Hematopoietic multipotent progenitor cell treated with erythropoietin and hydrocortisone succinate and interleukin-3 and kit ligand, for 4 days (in vitro differentiated cells): ENCODE data around the gene ZNF444.
"Not testable (repeated sequence)": the region's sequence is repeated elsewhere in the genome, so short reads cannot be mapped to it uniquely, and the experiment has no call there.

Experiments
- DNase-seq: peaks from one replicate; pipeline ENCODE4 v3.0.0-alpha.2; 2015

Gene ZNF444

GRCh38 chr19:56140583-56141416, at the start of gene ZNF444:
TSS of gene ZNF444 (plus strand) at chr19:56141287. CDS start at chr19:56146912, 5,625 bp downstream.
- DNase-seq = peak; percentile 99

GRCh38 chr19:56091751-56092546, 49.1 kb upstream of the ZNF444 start:
- no peak for DNase-seq

DNA sequence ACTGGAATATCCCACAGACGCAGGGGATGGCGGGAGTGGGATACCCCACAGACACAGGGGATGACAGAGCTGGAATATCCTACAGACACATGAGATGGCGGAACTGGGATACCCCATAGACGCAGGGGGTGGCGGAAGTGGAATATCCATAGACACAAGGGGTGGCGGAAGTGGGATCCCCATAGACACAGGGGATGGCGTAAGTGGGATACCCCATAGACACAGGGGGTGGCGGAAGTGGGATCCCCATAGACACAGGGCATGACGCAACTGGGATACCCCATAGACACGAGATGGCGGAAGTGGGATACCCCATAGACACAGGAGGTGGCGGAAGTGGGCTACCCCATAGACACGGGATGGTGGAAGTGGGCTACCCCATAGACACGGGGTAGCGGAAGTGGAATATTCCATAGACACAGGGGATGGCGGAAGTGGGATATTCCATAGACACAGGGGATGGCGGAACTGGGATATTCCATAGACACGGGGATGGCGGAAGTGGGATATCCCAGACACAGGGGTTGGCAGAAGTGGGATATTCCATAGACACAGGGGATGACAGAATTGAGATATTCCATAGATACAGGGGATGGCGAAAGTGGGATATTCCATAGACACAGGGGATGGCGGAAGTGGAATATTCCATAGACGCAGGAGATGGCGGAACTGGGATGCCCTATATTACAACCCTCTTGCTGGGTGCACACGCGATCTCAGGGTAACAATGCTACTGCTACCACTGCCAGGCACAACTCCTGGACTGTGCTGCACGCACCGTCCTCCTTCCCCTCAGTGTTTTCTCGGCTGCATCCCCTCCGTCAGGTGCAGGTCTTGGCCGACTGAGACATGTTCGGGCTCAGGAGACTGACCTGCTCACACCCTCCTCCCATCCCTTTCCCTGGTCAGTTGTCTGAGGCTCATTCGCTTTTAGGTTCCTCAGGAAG, 48.1 kb upstream of the ZNF444 start:
- DNase-seq = no peak

DNA sequence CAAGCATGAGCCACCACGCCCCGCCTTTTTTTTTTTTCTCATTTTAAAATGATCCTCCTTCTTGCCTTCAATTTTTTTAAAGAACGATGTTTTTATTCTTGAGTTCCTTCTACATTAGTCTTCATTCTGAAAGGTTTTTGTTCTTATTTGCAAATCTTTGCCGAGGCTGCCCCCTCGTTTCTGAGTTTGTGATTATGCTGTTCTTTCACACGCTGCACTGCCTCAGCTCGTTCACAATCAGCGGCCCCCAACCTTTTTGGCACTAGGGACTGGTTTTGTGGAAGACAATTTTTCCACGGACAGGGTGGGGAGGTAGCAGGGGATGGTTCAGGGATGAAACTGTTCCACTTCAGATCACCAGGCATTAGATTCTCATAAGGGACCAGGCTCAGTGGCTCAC, 46.6 kb upstream of the ZNF444 start:
- no peak for DNase-seq

- DNase-seq = no peak
Observed at GRCh38 chr19:56096665-56097064, 44.4 kb upstream of the ZNF444 start.

DNA sequence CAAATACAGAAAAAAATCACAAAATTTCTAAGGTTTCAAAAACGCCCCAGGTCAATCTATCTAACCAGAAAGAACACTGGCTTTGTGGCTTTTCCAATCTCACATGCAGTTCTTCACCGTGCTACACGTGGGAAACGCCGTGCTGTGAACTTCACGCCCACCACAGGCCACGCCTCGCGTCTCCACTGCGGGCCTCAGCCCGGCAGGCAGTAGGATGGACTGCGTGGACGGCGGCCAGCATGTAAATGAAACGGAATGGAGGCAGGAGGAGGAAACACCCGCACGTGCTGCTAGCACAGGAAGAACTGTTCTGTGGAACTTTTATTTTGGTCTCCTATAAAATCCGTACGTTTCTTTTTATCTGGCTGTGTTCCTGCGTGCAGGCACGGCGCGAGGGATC, 43.8 kb upstream of the ZNF444 start:
- DNase-seq = no peak

DNA sequence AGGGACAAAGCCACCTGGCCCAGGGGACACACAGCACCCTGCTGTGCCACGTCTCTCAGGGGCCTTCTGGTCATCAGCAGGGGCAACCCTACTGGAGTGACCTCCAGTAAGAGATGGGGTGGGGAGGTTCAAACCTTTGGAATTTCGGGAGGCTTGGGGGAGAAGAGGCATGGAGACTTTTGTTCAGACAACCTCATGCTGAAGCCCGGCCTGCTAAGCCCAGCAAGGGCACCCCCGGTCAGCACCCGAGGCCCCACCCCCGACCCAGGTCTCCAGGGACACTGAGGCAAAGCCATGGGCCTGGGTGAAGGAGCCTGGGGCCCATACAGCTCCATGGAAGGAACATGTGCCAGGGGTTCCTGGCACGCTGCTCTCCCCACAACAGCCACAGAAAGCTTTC, 43.3 kb upstream of the ZNF444 start:
- no peak for DNase-seq

GRCh38 chr19:56098237-56098636, 42.9 kb upstream of the ZNF444 start:
- DNase-seq = not testable (repeated sequence)

DNA sequence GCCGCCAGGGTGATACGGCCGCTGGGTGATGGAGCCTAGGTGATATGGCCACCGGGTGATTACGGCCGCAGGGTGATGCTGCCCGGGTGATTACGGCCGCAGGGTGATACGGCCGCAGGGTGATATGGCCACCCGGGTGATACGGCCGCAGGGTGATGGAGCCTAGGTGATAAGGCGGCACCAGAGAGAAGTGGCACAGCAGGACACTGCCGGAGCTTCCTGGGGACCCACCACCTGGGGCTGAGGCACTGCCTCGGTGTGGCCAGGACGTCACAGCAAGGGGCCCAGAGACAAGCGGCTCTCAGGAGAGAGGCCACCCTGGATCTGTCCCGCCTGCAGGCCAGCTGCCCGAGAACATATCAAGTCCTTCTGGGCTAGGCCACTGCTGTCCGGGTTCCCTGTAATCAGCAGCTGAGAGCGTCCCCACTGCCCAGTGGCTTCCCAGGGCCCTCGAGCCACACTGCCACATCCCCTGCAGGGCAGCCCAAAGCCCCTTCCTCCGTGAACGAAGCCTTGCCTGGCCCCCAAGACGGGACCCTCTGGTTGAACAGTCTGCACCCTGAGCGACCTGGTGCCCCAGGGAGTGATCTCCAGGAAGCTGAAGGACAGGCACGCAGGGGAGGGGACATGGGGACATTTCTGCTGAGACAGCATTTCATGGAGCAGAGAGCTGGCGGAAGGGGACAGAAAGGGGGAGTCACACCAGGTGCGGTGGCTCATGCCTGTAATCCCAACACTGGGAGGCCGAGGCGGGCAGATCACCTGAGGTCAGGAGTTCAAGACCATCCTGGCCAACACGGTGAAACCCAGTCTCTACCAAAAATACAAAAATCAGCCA, 42.1 kb upstream of the ZNF444 start:
- DNase-seq = no peak

- DNase-seq = no peak
Observed at GRCh38 chr19:56099638-56100539, 41.2 kb upstream of the ZNF444 start.

DNA sequence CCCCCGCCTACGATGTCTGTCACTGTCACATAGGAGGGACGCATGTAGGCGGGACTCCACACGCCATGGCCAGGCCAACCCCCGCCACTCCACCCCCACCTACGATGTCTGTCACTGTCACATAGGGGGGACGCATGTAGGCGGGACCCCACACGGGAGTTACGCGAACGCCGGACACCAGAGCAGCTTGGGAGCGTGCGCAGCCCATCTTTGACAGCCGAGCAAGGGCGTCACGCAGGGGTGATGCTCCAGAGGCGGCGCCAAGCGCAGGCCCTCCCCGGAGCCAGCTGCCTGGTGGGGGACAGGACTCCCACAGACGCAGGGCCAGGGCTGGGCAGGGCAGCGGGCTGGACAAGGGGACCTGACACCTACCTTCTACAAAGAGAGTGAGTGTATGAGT, 40.0 kb upstream of the ZNF444 start:
- no peak for DNase-seq

GRCh38 chr19:56101746-56102535, 39.1 kb upstream of the ZNF444 start:
- DNase-seq = no peak

DNA sequence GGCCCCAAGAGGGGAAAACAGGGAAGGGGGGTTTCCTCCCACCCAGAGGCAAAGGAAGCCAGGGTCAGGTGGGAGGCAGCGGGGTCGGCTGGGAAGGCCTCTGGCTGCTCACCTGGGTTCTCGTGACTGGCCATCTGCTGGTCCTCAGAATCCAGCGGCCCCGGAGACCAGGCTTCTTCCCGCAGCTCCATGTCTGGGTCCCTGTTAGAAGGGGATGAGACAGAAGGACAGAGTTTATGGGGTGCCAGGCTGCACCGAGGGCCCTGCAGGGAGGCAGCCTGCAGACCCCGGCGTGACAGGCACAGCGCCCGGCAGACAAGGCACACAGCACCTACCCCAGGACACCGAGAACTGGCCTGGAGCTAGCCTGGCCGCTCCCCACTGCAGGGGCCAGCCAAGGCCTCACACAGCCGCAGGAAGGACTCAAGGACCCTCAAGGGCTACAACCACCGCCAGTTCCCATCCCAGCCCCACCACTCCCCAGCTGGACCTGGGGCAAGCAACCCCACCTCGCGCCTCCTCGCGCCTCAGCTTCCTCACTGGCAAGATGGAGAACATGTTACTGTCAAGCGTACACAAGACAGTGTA, 38.0 kb upstream of the ZNF444 start:
- DNase-seq = no peak

- no peak for DNase-seq
Observed at GRCh38 chr19:56104423-56104822, 36.7 kb upstream of the ZNF444 start.

- peak; percentile 88 for DNase-seq
Observed at GRCh38 chr19:56105090-56105701, 35.9 kb upstream of the ZNF444 start.

DNA sequence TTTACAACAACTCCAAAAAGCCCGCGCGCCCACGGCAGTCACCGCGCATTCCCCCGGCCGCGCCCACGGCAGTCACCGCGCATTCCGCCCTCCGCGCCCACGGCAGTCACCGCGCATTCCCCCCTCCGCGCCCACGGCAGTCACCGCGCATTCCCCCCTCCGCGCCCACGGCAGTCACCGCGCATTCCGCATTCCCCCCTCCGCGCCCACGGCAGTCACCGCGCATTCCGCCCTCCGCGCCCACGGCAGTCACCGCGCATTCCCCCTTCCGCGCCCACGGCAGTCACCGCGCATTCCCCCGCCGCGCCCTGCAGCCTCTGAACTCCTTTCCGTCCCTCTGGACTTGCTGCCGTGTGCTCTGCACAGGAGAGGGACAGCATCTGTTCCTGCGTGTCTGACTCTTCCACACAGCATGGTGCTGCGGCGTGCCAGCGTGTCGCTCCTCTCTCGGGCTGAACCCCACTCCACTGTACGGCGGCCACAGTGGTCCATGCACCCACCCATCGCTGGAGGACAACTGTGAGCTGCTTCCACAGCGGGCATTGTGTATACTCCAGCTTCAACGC, 35.2 kb upstream of the ZNF444 start:
- not testable (repeated sequence) for DNase-seq

- no peak for DNase-seq
Observed at GRCh38 chr19:56106397-56106849, 34.7 kb upstream of the ZNF444 start.

GRCh38 chr19:56106993-56107392, 34.1 kb upstream of the ZNF444 start:
- no peak for DNase-seq
